Measurements from ENCODE around the gene AMPH. TPM values are rescaled to one million over a fixed set of nuclear protein-coding genes. Genes with fewer than 3 reads are reported as not detected.

The AMPH gene
- total RNA-seq, 1 donor from 2014 or later: 1.8 TPM

GRCh38 chr7:38542156-38542555 is 89.0 kb downstream of the AMPH start:
- no peaks in the 10 kb centered on the region for H3K9me3 Mint-ChIP-seq (ENCODE audit: low read depth)
- no peak for TF ChIP-seq CTCF (IDR thresholded peaks at IDR 0.05; ENCODE audit: unreplicated experiment)
- DNase-seq (ENCODE audit: low spot score, unreplicated experiment): no peak

GRCh38 chr7:38541440-38541839 is 89.7 kb downstream of the AMPH start:
- Mint-ChIP-seq H3K27me3 (no peaks in the 10 kb centered on the region), H3K27ac (no peak overlapping the region), H3K4me1 (ENCODE audit: low read depth) (no peaks in the 10 kb centered on the region), H3K36me3 (ENCODE audit: insufficient read depth) (no peaks in the 10 kb centered on the region), H3K9me3 (ENCODE audit: low read depth) (no peaks in the 10 kb centered on the region), H3K4me3 (ENCODE audit: low read depth) (no peak overlapping the region)
- TF ChIP-seq CTCF (IDR thresholded peaks at IDR 0.05; ENCODE audit: unreplicated experiment): no peak
- DNase-seq (ENCODE audit: low spot score, unreplicated experiment): no peak

More at GRCh38 chr7:38542156-38542555, 89.0 kb downstream of the AMPH start:
- Mint-ChIP-seq H3K27me3 (no peaks in the 10 kb centered on the region), H3K4me3 (ENCODE audit: low read depth) (no peak overlapping the region), H3K4me1 (ENCODE audit: low read depth) (no peaks in the 10 kb centered on the region), H3K36me3 (ENCODE audit: insufficient read depth) (no peaks in the 10 kb centered on the region), H3K27ac (no peak overlapping the region)

- no peak overlapping the region for H3K4me3 Mint-ChIP-seq (ENCODE audit: low read depth)
- DNase-seq (ENCODE audit: low spot score, unreplicated experiment): no peak
- H3K4me1 Mint-ChIP-seq (ENCODE audit: low read depth): no peaks in the 10 kb centered on the region
- no peaks in the 10 kb centered on the region for H3K36me3 Mint-ChIP-seq (ENCODE audit: insufficient read depth)
- no peaks in the 10 kb centered on the region for H3K9me3 Mint-ChIP-seq (ENCODE audit: low read depth)
- no peaks in the 10 kb centered on the region for H3K27me3 Mint-ChIP-seq
- no peak for TF ChIP-seq CTCF (IDR thresholded peaks at IDR 0.05; ENCODE audit: unreplicated experiment)
- H3K27ac Mint-ChIP-seq: no peak overlapping the region
These were observed 91.6 kb downstream of the AMPH start for GRCh38 chr7:38539477-38540081.

GRCh38 chr7:38535073-38535472 is 96.1 kb downstream of the AMPH start:
- no peak for DNase-seq (ENCODE audit: low spot score, unreplicated experiment)
- H3K36me3 Mint-ChIP-seq (ENCODE audit: insufficient read depth): no peaks in the 10 kb centered on the region
- H3K27ac Mint-ChIP-seq: no peak overlapping the region
- no peak overlapping the region for H3K4me3 Mint-ChIP-seq (ENCODE audit: low read depth)
- H3K27me3 Mint-ChIP-seq: peaks cover 2% of the 10 kb centered on the region
- H3K9me3 Mint-ChIP-seq (ENCODE audit: low read depth): no peaks in the 10 kb centered on the region
- H3K4me1 Mint-ChIP-seq (ENCODE audit: low read depth): no peaks in the 10 kb centered on the region
- no peak for TF ChIP-seq CTCF (IDR thresholded peaks at IDR 0.05; ENCODE audit: unreplicated experiment)

- H3K27me3 Mint-ChIP-seq: peaks cover under 1% of the 10 kb centered on the region
- H3K4me3 Mint-ChIP-seq (ENCODE audit: low read depth): no peak overlapping the region
- no peak overlapping the region for H3K27ac Mint-ChIP-seq
- no peak for TF ChIP-seq CTCF (IDR thresholded peaks at IDR 0.05; ENCODE audit: unreplicated experiment)
- H3K36me3 Mint-ChIP-seq (ENCODE audit: insufficient read depth): no peaks in the 10 kb centered on the region
- H3K9me3 Mint-ChIP-seq (ENCODE audit: low read depth): no peaks in the 10 kb centered on the region
- no peak for DNase-seq (ENCODE audit: low spot score, unreplicated experiment)
- H3K4me1 Mint-ChIP-seq (ENCODE audit: low read depth): peaks cover 5% of the 10 kb centered on the region
These were observed 105.3 kb downstream of the AMPH start for GRCh38 chr7:38525857-38526256.

All from progenitor cell of endocrine pancreas (in vitro differentiated cells).